Mammary epithelial cell (primary cell): Measurements from ENCODE around the gene TMEM255B.

Source experiments
- EZH2 ChIP-seq: IDR thresholded peaks from 2 replicates; pipeline ENCODE4 v1.6.1; 2012; ENCODE audit warnings: low read length, inconsistent platforms, borderline replicate concordance
- TF ChIP-seq, protein P1 (sequence below), 2 donors: IDR thresholded peaks in 1 of 2; conservative IDR thresholded peaks in 1 of 2; 2 replicates each; pipeline ENCODE4 v1.5.1; 2011 to 2012; ENCODE audit warnings: inconsistent platforms in 2 of 2, low read length in 2 of 2, mild to moderate bottlenecking in 2 of 2, control low read depth in 1 of 2, low read depth in 1 of 2; ENCODE audit not compliant: insufficient read depth in 1 of 2; ENCODE audit errors: extremely low read depth in 1 of 2

- TF ChIP-seq EZH2: no peak
- TF ChIP-seq, protein P1, sequence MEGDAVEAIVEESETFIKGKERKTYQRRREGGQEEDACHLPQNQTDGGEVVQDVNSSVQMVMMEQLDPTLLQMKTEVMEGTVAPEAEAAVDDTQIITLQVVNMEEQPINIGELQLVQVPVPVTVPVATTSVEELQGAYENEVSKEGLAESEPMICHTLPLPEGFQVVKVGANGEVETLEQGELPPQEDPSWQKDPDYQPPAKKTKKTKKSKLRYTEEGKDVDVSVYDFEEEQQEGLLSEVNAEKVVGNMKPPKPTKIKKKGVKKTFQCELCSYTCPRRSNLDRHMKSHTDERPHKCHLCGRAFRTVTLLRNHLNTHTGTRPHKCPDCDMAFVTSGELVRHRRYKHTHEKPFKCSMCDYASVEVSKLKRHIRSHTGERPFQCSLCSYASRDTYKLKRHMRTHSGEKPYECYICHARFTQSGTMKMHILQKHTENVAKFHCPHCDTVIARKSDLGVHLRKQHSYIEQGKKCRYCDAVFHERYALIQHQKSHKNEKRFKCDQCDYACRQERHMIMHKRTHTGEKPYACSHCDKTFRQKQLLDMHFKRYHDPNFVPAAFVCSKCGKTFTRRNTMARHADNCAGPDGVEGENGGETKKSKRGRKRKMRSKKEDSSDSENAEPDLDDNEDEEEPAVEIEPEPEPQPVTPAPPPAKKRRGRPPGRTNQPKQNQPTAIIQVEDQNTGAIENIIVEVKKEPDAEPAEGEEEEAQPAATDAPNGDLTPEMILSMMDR (conservative IDR thresholded peaks at IDR 0.05 in 1 of 2, IDR thresholded peaks at IDR 0.05 in 1 of 2; ENCODE audit: extremely low read depth in 1 of 2, insufficient read depth in 1 of 2, low read depth in 1 of 2, low read length in 2 of 2): no peak
These were observed 97.1 kb downstream of the TMEM255B start for GRCh38 chr13:113855931-113856715.
